GM12891 (cell line): ENCODE results near the gene EHBP1.

Experiments used
- POLR2A ChIP-seq: IDR thresholded peaks from 2 replicates; pipeline ENCODE4 v1.6.1; 2011; ENCODE audit warnings: low read depth, low read length, control low read depth
- POLR2AphosphoS5 ChIP-seq: IDR thresholded peaks from 2 replicates; pipeline ENCODE4 v1.6.1; 2011; ENCODE audit warnings: low read depth, low read length, control low read depth
- POU2F2 ChIP-seq: IDR thresholded peaks from 2 replicates; pipeline ENCODE4 v1.6.1; 2011; ENCODE audit warnings: low read depth, mild to moderate bottlenecking, control low read depth, low read length, moderate library complexity

GRCh38 chr2:62657783-62658182 is 47.7 kb upstream of the EHBP1 start:
- TF ChIP-seq POLR2A (no peak), POU2F2 (no peak), POLR2AphosphoS5 (no peak)
